Loucy (cell line): Measurements from ENCODE around the gene CSNK1G3.

Experiments
- EZH2phosphoT487 ChIP-seq: fragments of 200-600 bp; IDR thresholded peaks from 2 replicates; pipeline ENCODE4 v1.6.1; 2018; ENCODE audit warnings: antibody characterized with exemption, mild to moderate bottlenecking, moderate library complexity, borderline replicate concordance
- TF ChIP-seq, protein P1 (sequence below): fragments of 200-600 bp; sonication (generic); conservative IDR thresholded peaks from 2 replicates; pipeline ENCODE4 v1.5.1; 2014; ENCODE audit warnings: mild to moderate bottlenecking, antibody characterized with exemption, low read length

DNA sequence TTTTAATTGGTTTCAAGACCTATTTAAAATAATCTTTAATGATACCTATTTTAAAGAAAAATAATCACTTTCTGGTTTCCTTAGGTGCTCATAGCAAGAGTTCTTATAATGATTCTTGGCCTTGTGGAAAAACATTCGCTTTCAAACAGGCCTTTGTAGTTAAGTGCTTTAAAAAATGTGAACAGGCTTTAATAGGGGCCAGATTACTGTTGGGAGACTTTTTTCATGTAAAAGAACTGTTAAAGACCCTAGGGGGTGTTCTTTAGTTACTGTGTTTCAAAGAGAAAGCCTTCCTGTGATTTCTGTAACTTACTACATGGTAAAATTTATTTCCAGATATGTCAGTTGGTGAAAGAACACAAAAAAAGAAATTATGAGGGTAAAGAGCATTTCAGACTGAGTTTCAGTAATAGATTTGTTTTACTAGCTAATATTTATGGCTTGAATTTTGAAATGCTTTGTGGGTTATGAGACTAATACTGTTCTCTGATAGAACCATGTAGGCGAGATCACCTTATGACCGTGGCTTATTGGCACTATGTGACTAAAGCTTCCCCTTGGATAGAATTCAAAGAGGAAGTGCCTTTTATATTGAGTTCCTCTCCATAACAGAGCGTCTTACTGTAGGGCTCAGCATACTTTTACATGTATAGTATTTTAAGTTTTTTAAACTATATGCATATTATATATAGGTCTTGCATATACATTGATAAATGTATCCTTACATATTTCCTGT is 70.7 kb downstream of the CSNK1G3 start:
- TF ChIP-seq, protein P1, sequence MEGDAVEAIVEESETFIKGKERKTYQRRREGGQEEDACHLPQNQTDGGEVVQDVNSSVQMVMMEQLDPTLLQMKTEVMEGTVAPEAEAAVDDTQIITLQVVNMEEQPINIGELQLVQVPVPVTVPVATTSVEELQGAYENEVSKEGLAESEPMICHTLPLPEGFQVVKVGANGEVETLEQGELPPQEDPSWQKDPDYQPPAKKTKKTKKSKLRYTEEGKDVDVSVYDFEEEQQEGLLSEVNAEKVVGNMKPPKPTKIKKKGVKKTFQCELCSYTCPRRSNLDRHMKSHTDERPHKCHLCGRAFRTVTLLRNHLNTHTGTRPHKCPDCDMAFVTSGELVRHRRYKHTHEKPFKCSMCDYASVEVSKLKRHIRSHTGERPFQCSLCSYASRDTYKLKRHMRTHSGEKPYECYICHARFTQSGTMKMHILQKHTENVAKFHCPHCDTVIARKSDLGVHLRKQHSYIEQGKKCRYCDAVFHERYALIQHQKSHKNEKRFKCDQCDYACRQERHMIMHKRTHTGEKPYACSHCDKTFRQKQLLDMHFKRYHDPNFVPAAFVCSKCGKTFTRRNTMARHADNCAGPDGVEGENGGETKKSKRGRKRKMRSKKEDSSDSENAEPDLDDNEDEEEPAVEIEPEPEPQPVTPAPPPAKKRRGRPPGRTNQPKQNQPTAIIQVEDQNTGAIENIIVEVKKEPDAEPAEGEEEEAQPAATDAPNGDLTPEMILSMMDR, result no peak
- no peak for TF ChIP-seq EZH2phosphoT487
